ENCODE data around the gene SIPA1L3.

GRCh38 chr19:38049105-38049649, 142.2 kb downstream of the SIPA1L3 start:
- TF ChIP-seq POLR2A (IDR thresholded peaks at IDR 0.05) (no peak), POLR2AphosphoS5 (IDR thresholded peaks at IDR 0.05) (no peak), CTCF (IDR thresholded peaks at IDR 0.05) (no peak)

Measured in upper lobe of left lung (tissue), 4 donors.